T47D (cell line): ENCODE data around the gene PKN2.
"Not testable (repeated sequence)": the region's sequence is repeated elsewhere in the genome, so short reads cannot be mapped to it uniquely, and the experiment has no call there.

Experiments used
- DNase-seq, 2 experiments: peaks; one replicate each; pipeline versions ENCODE4 v3.0.0 to v3.0.0-alpha.2; 2011 to 2012; ENCODE audit warnings: low read depth in 1 of 2, low spot score in 1 of 2
- JUND ChIP-seq: IDR thresholded peaks from 2 replicates; pipeline ENCODE4 v1.6.1; 2012; ENCODE audit warnings: low read depth
- in situ Hi-C: cut with HindIII; loops from 2 replicates; pipeline ENCODE4 v1.10.0; 2016; ENCODE audit warnings: low sequenced_read_pairs, low pct_unique_long_range_greater_than_20kb

Gene PKN2

GRCh38 chr1:88873737-88874349 is 189.8 kb downstream of the PKN2 start:
- in situ Hi-C loops: no loop called here
- DNase-seq: no peak
- no peak for TF ChIP-seq JUND

DNA sequence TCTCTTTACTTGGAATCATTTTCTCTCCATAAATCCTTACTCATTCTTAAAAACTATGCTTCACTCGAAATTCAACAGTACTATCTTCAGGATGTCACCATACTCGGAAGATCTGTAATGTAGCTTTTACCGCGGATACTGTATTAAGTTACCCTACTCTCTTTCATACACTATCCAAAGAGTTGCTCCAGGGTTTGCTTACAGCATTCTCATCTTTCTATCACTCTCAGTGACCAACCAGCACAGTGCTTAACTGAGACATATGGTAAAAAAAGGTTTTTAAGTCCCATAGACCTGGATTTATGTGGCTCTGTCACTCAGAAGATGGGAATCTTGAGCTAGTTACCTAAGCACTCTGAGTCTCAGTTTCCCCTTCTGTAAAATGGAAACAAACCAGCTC is 191.5 kb downstream of the PKN2 start:
- in situ Hi-C loops: no loop called here
- no peak for TF ChIP-seq JUND
- DNase-seq: no peak

DNA sequence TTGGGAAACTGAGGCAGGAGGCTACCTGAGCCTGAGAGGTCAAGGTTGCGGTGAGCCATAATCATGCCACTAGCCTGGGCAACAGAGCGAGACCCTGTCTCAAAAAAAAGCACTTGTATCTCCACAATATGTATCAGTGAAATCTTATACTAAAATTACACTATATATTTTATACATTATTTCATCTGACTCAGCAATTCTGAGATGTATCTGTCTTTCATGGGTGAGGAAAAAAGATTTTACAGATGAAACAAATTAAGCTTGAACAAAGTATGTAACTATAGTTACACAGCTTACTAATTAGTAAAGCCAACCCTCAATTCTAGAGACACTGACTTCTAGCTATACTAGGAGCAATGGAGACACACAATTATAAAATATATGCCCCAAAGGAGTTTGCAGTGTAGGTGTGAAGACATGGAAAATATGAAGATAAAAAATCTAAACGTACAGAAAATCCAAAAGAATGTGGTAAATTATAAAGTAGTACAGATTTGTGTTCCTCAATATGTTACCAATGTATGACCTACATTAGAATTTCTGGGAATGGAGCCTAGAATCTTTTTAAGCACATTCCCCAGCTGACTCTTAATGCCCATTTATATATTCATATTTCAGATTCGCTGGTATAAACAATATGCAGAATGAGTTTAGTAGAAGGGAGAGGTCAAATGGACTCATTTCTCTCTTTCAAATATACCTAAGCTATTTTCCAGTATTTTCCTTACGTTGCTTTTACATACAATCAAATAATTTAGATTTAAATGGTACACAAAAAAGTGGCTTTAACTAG is 192.7 kb downstream of the PKN2 start:
- no peak for TF ChIP-seq JUND
- in situ Hi-C loops: no loop called here
- DNase-seq: no peak

DNA sequence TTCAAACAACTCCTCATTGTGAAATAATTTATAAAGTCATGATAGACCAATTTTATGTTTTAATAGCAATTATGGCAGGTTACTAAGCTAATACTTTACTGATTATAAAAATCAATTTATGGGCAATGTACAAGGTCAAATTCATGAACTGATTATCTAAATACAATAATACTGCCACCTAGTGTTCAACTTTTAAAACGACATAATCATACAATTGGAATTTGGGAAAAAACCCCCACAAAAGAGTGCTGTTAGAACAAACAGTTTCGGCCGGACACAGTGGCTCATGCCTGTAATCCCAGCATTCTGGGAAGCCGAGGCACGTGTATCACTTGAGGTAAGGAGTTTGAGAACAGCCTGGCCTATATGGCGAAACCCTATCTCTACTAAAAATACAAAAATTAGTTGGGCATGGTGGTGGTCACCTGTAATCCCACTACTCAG is 193.3 kb downstream of the PKN2 start:
- in situ Hi-C loops: no loop called here
- TF ChIP-seq JUND: no peak
- DNase-seq: no peak

- no peak for DNase-seq
- TF ChIP-seq JUND: no peak
- in situ Hi-C loops: no loop called here
Measured at GRCh38 chr1:88877911-88878310, 193.8 kb downstream of the PKN2 start.

DNA sequence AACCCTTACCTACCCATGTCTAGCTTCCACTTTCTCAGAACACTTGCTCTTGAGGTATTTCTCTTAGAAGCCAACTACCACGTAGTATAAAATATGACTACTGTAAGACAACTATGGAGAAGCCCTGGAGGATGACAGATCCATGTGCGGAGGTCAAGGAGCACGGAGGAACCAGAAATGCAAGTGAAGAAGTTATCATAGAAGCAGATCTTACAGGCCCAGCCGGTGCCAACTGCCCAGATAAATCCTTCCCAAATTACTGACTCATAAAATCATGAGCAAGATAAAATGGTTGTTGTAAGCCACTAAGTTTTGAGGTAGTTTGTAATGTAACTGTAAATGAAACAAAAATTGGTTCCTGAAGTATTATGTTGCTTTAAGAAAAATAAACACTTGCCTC is 194.7 kb downstream of the PKN2 start:
- in situ Hi-C loops: no loop called here
- no peak for TF ChIP-seq JUND
- no peak for DNase-seq

GRCh38 chr1:88880717-88881116 is 196.6 kb downstream of the PKN2 start:
- DNase-seq, in situ Hi-C loops: not testable (repeated sequence)

- in situ Hi-C loops: no loop called here
- TF ChIP-seq JUND: no peak
- DNase-seq: no peak
Measured at GRCh38 chr1:88883156-88883555, 199.1 kb downstream of the PKN2 start.
